Activated CD8-positive, alpha-beta memory T cell treated with anti-CD3 and anti-CD28 coated beads, Interleukin-2, amount 10 ng/mL, durations not matched to agents 7 days and 5 days (primary cell): ENCODE results near the gene SLX9. TPM values are rescaled to one million over a fixed set of nuclear protein-coding genes. Genes with fewer than 3 reads are reported as not detected.

ENCODE experiments used
- ATAC-seq: fragments of 150-1000 bp; cut with Tn5 transposase; one replicate; pipeline ENCODE4 v1.10.0; 2021; ENCODE audit warnings: moderate library complexity
- CTCF ChIA-PET: fragments of 350-600 bp; sonication (Branson Sonifier 250); formaldehyde crosslinking; loops from one replicate; lab custom pipeline; 2021; ENCODE audit warnings: antibody characterized with exemption; lab: Charles Lee
- DNase-seq: peaks from one replicate; pipeline ENCODE4 v3.0.0-alpha.2; 2020
- H3K27ac Mint-ChIP-seq: one replicate; pipeline ENCODE4 v1.8.0; 2021; ENCODE audit warnings: mild to moderate bottlenecking, mixed read lengths
- H3K27me3 Mint-ChIP-seq: one replicate; pipeline ENCODE4 v1.8.0; 2021; ENCODE audit warnings: mixed read lengths
- H3K36me3 Mint-ChIP-seq: one replicate; pipeline ENCODE4 v1.8.0; 2021; ENCODE audit warnings: mild to moderate bottlenecking, mixed read lengths
- H3K4me1 Mint-ChIP-seq: one replicate; pipeline ENCODE4 v1.8.0; 2021; ENCODE audit warnings: mixed read lengths
- H3K4me3 Mint-ChIP-seq: one replicate; pipeline ENCODE4 v1.8.0; 2021; ENCODE audit warnings: mild to moderate bottlenecking, moderate library complexity, mixed read lengths
- H3K9me3 Mint-ChIP-seq: one replicate; pipeline ENCODE4 v1.8.0; 2022; ENCODE audit warnings: low read depth, mixed read lengths
- total RNA-seq, 2 experiments: library from RNA; stranded (reverse); gene quantifications; one replicate each; pipeline ENCODE4 v1.2.3, GENCODE V29; 2021

Gene SLX9
- total RNA-seq, 2 experiments from 2014 or later = 56.8 to 62.9 TPM

DNA sequence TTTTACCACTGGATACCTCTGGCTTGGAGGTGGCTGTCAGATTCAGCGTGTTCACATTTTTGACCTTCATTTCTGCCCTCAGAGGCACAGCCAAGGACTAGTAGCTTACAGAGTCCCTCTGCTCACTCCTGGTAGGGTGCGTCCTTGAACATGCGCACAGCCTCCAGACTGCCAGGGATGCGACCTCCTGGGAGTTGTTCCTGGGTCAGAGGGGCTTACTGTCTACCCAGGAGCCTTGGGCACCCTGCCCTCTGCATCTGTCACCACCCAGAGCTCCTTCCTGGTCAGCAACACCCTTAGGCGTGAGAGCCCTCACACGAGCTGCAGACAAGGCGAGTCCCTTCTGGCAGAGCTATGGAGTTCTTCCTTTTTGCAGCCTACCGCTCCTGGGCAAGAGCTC, 1.7 kb downstream of the SLX9 start:
- Mint-ChIP-seq H3K4me1 (peaks cover 46% of the 10 kb centered on the region), H3K9me3 (no peaks in the 10 kb centered on the region), H3K27me3 (no peaks in the 10 kb centered on the region), H3K27ac (peak overlapping the region; percentile 2), H3K36me3 (peaks cover 11% of the 10 kb centered on the region), H3K4me3 (peak overlapping the region; percentile 85)
- CTCF ChIA-PET = interaction anchor here (0.6 to 19.9 kb wide), 12 partner anchors 8 to 351 kb away, joined by 3 to 275 read pairs (median 4); no protein-coding TSS in a partner anchor
- DNase-seq (no peak), ATAC-seq (no peak)

DNA sequence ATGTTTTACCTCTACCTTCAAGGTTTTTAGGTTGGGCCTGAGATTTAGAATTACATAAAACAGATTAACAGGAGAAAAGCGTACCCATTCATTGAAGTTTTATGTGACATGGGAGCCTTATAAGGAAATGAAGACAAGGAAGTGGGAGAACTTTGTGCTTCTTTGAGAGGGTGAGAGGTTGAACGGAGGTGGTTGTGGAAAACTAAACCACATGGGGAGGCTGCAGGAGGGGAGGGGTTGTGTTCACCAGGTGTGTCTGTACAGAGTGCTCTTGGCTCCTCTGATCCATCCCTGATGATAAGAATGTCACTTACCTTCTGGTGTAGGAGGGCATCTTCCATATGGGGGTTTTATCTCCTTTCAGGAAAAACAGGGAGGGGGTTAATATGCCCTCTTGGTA, 2.7 kb downstream of the SLX9 start:
- Mint-ChIP-seq H3K27ac (peak overlapping the region; percentile 58), H3K36me3 (peaks cover 11% of the 10 kb centered on the region)

DNA sequence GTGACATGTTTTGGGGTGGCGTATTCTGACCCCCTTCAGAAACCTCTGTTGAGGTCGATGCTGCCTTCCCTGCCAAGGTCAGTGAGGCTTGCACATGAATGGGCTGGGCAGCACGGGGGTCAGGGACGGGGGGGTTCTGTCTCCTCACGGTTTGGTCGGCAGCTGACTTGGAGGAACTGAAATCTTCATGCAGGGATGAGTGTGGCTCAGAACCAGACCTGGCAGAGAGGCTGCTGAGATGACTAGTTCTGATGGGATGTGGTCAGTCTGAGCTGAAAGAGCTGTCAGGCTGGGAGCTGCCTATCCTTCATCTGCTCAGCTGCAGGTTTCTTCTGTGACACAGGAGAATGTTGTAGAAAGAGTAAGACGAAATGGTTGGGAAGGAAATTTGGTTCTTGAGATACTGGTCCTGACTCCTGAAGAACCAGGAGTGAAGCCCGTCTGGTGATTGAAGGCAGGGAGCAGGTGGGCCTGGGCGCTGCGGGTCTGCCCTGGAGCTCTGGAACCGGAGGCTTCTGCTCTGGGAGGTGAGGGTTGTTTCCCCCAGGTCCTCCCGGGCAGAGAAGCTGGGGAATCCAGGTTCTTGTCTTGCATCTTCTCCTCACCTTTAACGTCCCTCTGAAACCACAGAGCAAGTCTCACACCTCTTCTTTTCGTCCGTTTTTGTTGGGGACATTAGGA, 3.3 kb downstream of the SLX9 start:
- no peak for DNase-seq
- H3K27ac Mint-ChIP-seq = peak overlapping the region; percentile 59

More for the DNA sequence above, 2.7 kb downstream of the SLX9 start:
- DNase-seq (no peak), ATAC-seq (no peak)
- Mint-ChIP-seq H3K4me1 (peaks cover 46% of the 10 kb centered on the region), H3K27me3 (no peaks in the 10 kb centered on the region), H3K4me3 (no peak overlapping the region), H3K9me3 (no peaks in the 10 kb centered on the region)
- CTCF ChIA-PET = interaction anchor here (1.0 to 19.9 kb wide), 4 partner anchors 7 to 196 kb away, joined by 3 to 275 read pairs (median 116); no protein-coding TSS in a partner anchor

DNA sequence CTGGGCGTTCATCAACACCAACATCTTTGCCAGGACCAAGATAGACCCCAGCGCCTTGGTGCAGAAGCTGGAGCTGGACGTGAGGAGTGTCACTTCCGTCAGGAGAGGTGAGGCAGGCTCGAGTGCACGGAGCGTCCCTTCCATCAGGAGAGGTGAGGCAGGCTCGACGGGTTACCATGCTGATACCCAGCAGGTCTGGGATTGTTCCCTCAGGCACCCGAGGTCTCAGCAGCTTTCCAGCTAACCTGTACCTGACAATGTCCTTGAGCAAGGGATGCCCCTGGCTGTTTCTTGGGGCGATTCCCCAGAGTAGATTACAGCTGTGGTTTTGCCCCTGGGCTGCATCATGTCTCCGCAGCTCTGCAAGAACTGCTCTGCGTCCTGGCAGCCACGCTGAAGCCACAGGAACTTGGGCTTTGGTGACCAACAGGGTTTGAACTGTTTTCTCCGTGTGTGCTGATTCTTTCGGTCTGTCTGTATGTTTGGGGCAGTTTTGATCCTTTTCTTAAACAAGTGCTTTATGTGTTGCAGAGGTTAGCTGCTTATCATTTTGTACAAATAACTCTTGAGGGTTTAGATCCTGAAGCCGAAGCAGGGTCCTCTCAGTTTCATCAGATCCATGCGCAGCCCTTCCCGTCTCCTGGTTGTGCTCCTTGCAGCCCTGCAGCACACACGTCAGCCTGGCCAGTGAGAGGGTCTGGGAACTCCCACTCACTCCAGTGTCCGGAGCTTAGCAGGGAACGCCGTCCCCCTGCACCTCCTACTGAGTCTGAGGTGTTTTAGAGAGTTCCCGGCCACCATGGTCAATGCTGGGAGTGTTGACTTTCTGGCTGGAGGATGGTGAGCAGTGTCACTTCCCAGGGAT, 4.1 kb downstream of the SLX9 start:
- Mint-ChIP-seq H3K9me3 (no peaks in the 10 kb centered on the region), H3K36me3 (peaks cover 11% of the 10 kb centered on the region), H3K4me1 (peaks cover 40% of the 10 kb centered on the region), H3K4me3 (no peak overlapping the region), H3K27ac (peak overlapping the region; percentile 17), H3K27me3 (no peaks in the 10 kb centered on the region)
- CTCF ChIA-PET = interaction anchor here (0.6 to 19.9 kb wide), 3 partner anchors 52 to 195 kb away, joined by 3 to 275 read pairs (median 210); no protein-coding TSS in a partner anchor
- DNase-seq = no peak
- ATAC-seq = no peak

More for the DNA sequence above, 3.3 kb downstream of the SLX9 start:
- ATAC-seq = no peak
- Mint-ChIP-seq H3K4me3 (no peak overlapping the region), H3K4me1 (peaks cover 46% of the 10 kb centered on the region), H3K27me3 (no peaks in the 10 kb centered on the region), H3K36me3 (peaks cover 11% of the 10 kb centered on the region), H3K9me3 (no peaks in the 10 kb centered on the region)
- CTCF ChIA-PET = interaction anchor here (1.0 to 19.9 kb wide), 3 partner anchors 11 to 196 kb away, joined by 3 to 275 read pairs (median 210); no protein-coding TSS in a partner anchor

DNA sequence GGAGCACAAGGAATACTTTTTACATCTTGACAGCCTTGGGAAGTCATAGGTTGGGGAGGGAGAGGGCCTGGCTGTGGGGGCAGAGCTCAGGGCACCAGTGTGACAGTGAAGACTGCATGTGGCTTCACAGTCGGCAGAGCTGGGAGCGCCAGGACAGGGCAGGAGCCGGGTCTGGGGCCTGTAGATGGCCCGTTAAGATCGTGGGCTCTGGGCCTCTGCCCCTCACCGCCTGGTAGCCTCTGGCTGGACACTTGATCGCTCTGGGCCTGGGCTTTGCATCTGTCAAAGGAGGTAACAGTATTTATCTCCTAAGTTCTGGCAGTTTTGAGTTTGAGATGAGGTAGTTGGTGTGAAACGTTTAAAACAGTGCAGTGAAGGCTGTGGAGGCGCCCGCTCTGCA, 4.8 kb downstream of the SLX9 start:
- CTCF ChIA-PET = interaction anchor here (0.8 to 19.9 kb wide), 5 partner anchors 13 to 194 kb away, joined by 3 to 275 read pairs (median 3); no protein-coding TSS in a partner anchor
- H3K4me1 Mint-ChIP-seq = peaks cover 38% of the 10 kb centered on the region
- ATAC-seq (no peak), DNase-seq (no peak)
- no peaks in the 10 kb centered on the region for H3K9me3 Mint-ChIP-seq
- no peak overlapping the region for H3K4me3 Mint-ChIP-seq
- H3K36me3 Mint-ChIP-seq = peaks cover 11% of the 10 kb centered on the region
- H3K27ac Mint-ChIP-seq = no peak overlapping the region
- H3K27me3 Mint-ChIP-seq = no peaks in the 10 kb centered on the region

DNA sequence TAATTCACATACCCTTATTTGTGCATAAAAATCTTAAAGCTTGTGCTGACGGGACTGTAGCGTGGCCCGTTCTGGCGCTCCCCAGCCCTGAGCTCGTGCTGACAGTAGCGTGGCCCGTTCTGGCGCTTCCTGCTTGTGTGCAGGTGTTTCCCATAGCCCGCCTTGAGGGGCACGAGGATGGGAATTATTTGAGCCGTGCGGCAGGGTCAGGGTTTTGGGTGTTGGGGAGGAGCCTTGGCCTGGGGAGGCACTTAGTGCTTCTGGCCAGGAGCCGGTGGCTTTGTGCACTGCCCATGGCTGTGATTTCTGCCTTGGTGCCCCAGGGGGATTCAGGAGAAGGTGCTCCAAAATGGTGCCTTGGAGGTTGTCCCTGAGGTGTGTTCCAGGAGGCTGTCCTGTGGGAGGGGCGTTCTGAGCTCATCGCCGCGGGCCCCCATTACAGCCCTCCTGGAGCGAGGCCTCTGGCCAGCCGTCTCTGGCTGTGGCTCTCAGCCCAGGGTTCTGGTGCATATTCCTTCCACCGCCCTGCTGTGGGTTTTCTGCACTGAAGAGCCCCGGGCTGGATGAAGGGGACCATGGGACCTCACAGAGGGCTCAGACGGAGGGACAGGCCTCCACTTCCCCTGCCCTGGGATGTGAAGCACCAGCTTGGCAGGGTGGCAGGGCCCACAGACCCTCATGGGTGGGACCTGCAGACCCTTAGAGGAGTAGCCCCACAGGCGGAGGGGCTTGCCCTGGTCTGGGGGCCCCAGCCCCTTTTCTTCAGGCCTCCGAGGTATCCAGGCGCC, 6.6 kb downstream of the SLX9 start:
- H3K4me1 Mint-ChIP-seq = peaks cover 30% of the 10 kb centered on the region
- no peak overlapping the region for H3K4me3 Mint-ChIP-seq
- no peaks in the 10 kb centered on the region for H3K9me3 Mint-ChIP-seq
- ATAC-seq = no peak
- CTCF ChIA-PET = interaction anchor here (4.1 to 19.9 kb wide), 3 partner anchors 132 to 192 kb away, joined by 15 to 275 read pairs (median 210); no protein-coding TSS in a partner anchor
- H3K27ac Mint-ChIP-seq = no peak overlapping the region
- DNase-seq = no peak
- no peaks in the 10 kb centered on the region for H3K27me3 Mint-ChIP-seq
- peaks cover 9% of the 10 kb centered on the region for H3K36me3 Mint-ChIP-seq

DNA sequence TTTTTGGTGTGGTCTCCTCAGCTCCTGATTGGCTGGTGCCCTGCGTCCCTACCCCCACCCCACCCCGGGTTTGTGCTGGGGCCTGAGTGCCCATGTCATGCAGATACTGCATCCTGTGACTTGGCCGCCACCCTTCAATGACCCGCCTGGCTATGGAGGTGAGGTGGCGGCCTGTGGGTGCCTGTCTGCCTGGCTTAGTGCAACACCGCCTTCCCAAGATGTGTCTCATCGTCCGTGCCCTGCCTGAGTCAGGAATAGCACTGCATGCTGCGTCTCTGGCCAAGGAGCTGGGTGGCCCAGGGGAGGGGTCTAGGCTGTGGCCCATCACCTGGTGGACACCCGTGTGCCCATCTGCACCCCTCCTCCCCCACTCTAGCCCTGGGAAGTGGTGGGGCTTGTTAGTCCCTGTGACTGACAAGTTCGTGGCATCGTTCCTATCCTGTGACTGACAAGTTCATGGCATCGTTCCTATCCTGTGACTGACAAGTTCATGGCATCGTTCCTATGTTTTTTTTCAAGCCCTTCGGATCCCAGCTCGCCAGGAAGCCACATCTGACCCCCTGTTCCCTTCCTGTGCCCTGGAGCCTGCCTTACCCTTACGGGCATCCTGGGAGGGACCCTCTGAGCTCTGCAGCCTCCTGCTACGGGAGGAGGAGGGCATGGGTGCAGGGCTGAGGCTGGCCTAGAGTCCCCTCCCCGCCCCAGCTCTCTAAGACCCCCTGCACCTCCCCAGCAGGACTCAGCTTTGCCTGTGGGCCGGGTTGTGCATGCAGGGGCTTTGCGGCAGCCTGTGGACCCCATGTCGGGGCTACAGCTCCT, 7.5 kb downstream of the SLX9 start:
- Mint-ChIP-seq H3K27me3 (no peaks in the 10 kb centered on the region), H3K4me3 (no peak overlapping the region), H3K9me3 (no peaks in the 10 kb centered on the region), H3K36me3 (peaks cover 6% of the 10 kb centered on the region), H3K4me1 (peaks cover 21% of the 10 kb centered on the region), H3K27ac (no peak overlapping the region)
- DNase-seq (no peak), ATAC-seq (no peak)
- CTCF ChIA-PET = interaction anchor here (1.6 to 19.9 kb wide), 4 partner anchors 131 to 191 kb away, joined by 3 to 275 read pairs (median 112); no protein-coding TSS in a partner anchor

DNA sequence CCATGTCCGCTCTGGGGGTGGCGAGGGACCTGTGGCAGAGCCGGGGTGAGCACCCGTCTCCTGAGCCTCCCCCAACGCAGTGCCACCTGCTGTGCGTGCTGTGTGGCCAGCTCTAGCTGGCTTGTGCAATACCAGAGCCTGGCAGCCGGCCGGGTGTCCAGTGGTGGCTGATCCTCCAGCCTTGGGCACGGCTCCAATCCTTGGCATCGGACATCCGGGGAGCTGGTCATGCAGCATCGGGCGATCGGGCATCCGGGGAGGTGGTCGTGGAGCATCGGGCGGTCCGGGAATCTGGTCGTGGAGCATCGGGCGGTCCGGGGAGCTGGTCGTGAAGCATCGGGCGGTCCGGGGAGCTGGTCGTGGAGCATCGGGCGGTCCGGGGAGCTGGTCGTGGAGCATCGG, 8.1 kb downstream of the SLX9 start:
- ATAC-seq = no peak
- no peak overlapping the region for H3K4me3 Mint-ChIP-seq
- peaks cover 5% of the 10 kb centered on the region for H3K36me3 Mint-ChIP-seq
- no peaks in the 10 kb centered on the region for H3K9me3 Mint-ChIP-seq
- no peaks in the 10 kb centered on the region for H3K27me3 Mint-ChIP-seq
- CTCF ChIA-PET = interaction anchor here (1.3 to 19.9 kb wide), 6 partner anchors 9 to 191 kb away, joined by 3 to 275 read pairs (median 9); no protein-coding TSS in a partner anchor
- no peak overlapping the region for H3K27ac Mint-ChIP-seq
- H3K4me1 Mint-ChIP-seq = peaks cover 15% of the 10 kb centered on the region
- DNase-seq = no peak

DNA sequence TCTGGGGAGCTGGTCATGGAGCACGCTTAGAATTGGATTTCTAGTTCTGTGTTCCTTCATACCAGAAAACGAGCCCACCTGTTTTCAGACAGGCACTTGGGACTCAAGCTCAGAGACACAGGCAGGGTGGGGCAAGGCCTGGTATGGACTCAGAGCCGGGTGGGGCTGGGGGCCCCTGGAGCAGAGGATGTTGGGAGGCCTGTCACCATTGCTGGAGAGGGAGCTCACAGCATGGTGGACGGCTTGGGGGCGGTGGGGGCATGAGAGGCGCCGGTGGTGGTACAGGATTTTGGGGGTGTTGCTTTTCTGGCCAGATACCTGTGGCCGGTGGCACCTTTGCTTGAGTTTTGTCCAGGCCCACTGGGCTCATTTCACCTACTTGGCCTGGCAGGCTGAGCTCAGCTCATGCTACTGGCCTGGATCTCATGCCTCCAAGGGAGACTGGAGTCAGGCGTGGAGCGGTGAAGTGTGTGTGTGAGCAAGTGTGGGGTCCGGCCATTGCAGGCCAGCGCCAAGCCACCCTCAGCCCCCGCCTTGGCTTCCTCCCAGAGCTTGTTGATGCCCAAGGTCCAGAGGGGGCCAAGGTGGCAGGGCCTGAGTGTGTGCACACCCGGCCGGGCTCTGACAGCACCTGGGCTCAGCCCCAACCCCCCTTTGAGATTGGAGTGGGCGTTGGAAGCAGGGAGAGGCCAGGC, 8.7 kb downstream of the SLX9 start:
- Mint-ChIP-seq H3K36me3 (peaks cover 5% of the 10 kb centered on the region), H3K27me3 (no peaks in the 10 kb centered on the region)

DNA sequence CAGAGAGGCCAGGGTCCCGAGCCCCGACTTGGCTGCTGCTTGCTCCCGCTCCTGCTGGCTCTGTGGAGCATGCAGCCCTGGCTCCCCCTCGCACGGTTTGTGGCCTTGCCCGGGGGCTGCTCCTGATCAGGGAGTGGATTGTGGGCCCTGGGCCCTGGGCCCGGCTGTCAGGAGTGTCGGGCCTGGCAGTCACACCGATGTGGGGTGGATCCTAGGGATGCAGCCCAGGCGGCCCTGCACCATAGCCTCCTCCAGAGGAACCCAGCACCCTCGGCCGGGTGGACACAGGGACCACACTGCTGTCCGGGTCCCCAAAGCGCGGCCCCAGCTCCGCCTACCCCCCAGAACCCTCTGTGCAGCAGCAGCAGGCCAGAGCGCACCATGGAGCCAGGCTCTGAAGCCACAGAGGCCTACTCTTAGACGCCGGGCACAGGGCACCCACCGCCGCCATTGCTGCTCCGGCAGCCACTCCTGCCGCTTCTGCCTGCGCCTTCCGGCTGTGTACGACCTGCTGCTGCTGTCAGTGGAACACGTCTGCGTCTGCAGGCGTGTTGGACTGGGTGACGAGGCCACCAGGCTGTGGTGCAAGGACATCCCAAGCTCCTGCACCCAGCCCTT, 9.4 kb downstream of the SLX9 start:
- no peak overlapping the region for H3K4me3 Mint-ChIP-seq
- no peaks in the 10 kb centered on the region for H3K9me3 Mint-ChIP-seq
- CTCF ChIA-PET = interaction anchor here (0.7 to 19.9 kb wide), 31 partner anchors 8 to 343 kb away, joined by 3 to 275 read pairs (median 4); partner anchors contain the start of genes ADARB1 and SLX9
- no peak for ATAC-seq
- H3K36me3 Mint-ChIP-seq = peaks cover 4% of the 10 kb centered on the region
- DNase-seq = no peak
- H3K27me3 Mint-ChIP-seq = no peaks in the 10 kb centered on the region
- peaks cover 4% of the 10 kb centered on the region for H3K4me1 Mint-ChIP-seq
- H3K27ac Mint-ChIP-seq = no peak overlapping the region

More for the DNA sequence above, 8.7 kb downstream of the SLX9 start:
- no peak overlapping the region for H3K27ac Mint-ChIP-seq
- ATAC-seq = no peak
- no peak overlapping the region for H3K4me3 Mint-ChIP-seq
- CTCF ChIA-PET = interaction anchor here (1.3 to 19.9 kb wide), 12 partner anchors 8 to 280 kb away, joined by 3 to 275 read pairs (median 5); partner anchors contain the start of gene SLX9
- peaks cover 9% of the 10 kb centered on the region for H3K4me1 Mint-ChIP-seq
- DNase-seq = no peak
- no peaks in the 10 kb centered on the region for H3K9me3 Mint-ChIP-seq

DNA sequence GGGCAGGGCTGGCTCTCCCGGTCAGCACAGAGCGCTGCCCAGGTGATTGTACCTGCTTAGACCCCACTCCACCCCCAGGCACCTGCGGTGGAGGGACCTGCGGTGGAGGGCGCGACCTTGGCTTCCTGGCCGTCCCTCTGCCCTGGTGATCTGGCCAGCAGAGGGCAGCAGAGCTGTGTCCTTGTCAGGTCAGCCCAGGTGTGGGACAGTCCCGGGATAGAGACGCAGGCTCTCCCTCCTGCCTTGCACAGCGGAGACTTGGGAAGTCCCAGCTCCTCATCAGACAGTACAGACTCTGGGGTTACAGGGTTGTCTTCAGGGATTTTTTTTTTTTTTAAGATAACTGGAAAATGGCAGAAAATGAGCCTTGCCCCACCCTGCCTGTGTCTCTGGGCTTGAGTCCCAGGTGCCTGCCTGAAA, 10.0 kb downstream of the SLX9 start:
- CTCF ChIA-PET = interaction anchor here (0.7 to 19.9 kb wide), 36 partner anchors 9 to 343 kb away, joined by 3 to 275 read pairs (median 4); partner anchors contain the start of genes ADARB1 and SLX9
- no peak overlapping the region for H3K27ac Mint-ChIP-seq
- no peaks in the 10 kb centered on the region for H3K27me3 Mint-ChIP-seq
- ATAC-seq (peak; percentile 89), DNase-seq (peak; percentile 88)
- no peak overlapping the region for H3K4me3 Mint-ChIP-seq
- peaks cover 4% of the 10 kb centered on the region for H3K36me3 Mint-ChIP-seq
- peaks cover 4% of the 10 kb centered on the region for H3K4me1 Mint-ChIP-seq
- no peaks in the 10 kb centered on the region for H3K9me3 Mint-ChIP-seq
